Measurements from ENCODE around the gene POLR3A. TPM values are rescaled to one million over a fixed set of nuclear protein-coding genes. Genes with fewer than 3 reads are reported as not detected.
A peak's percentile ranks its signal among the peaks of the same experiment; 100 is the strongest.

POLR3A gene
- total and polyA plus RNA-seq, 2 of the 13 experiments (the other 11 are each of a cell fraction or from before 2014, with no cell fraction given), result 13.6 to 19.2 TPM

- TF ChIP-seq ZBTB40 (IDR thresholded peaks at IDR 0.05) (no peak), ZBTB40 (CRISPR knock-in tag; IDR thresholded peaks at IDR 0.05) (no peak), ZNF567 (CRISPR knock-in tag; IDR thresholded peaks at IDR 0.05; ENCODE audit: borderline replicate concordance) (no peak), THAP8 (CRISPR knock-in tag; IDR thresholded peaks at IDR 0.05; ENCODE audit: borderline replicate concordance) (no peak), ZNF407 (CRISPR knock-in tag; IDR thresholded peaks at IDR 0.05; ENCODE audit: not compliant biosample characterization) (no peak), CSRNP2 (CRISPR knock-in tag; conservative IDR thresholded peaks at IDR 0.05; ENCODE audit: low read depth) (no peak), ZNF879 (CRISPR knock-in tag; IDR thresholded peaks at IDR 0.05) (no peak), RCOR2 (CRISPR knock-in tag; IDR thresholded peaks at IDR 0.05) (peak; percentile 38; the same call in 1 of the 2 replicates), ZSCAN29 (CRISPR knock-in tag; conservative IDR thresholded peaks at IDR 0.05) (no peak), ESRRA (CRISPR knock-in tag; IDR thresholded peaks at IDR 0.05; ENCODE audit: low read depth) (no peak)
Measured at GRCh38 chr10:77925410-77925794, 103.9 kb downstream of the POLR3A start (continued).
